H1 (cell line): ENCODE results near the gene RBM46. TPM values are rescaled to one million over a fixed set of nuclear protein-coding genes. Genes with fewer than 3 reads are reported as not detected.

Experiments
- CTCF ChIA-PET: fragments of 300-600 bp; sonication (Branson Sonifier 250); formaldehyde crosslinking; loops from one replicate; lab custom pipeline; 2021; ENCODE audit not compliant: partially characterized antibody; lab: Charles Lee
- POLR2A ChIA-PET: fragments of 300-600 bp; sonication (Branson Sonifier 250); formaldehyde crosslinking; loops from one replicate; lab custom pipeline; 2021; ENCODE audit warnings: inconsistent platforms; ENCODE audit not compliant: partially characterized antibody; lab: Charles Lee
- DNase-seq, 2 experiments: peaks; one replicate each; pipeline versions ENCODE4 v3.0.0 to v3.0.0-alpha.2; 2010 to 2022; ENCODE audit warnings: low spot score in 2 of 2, low read depth in 1 of 2, mixed read lengths in 1 of 2
- FAIRE-seq: peaks from 2 replicates; lab custom pipeline; 2011; peaks lifted over from hg19 to GRCh38; lab: Jason Lieb, UNC
- H2AFZ ChIP-seq: 2 replicates; pipeline ENCODE4 v1.8.1; 2012; ENCODE audit warnings: low read length, inconsistent platforms
- H2AK5ac ChIP-seq: 2 replicates; pipeline ENCODE4 v1.6.1; 2013; ENCODE audit warnings: low read depth, low read length
- H2BK120ac ChIP-seq: replicated peaks from 2 replicates; pipeline ENCODE3; 2013; ENCODE audit warnings: low read depth, low read length, inconsistent platforms
- H2BK12ac ChIP-seq: 2 replicates; pipeline ENCODE4 v1.6.1; 2013; ENCODE audit warnings: low read depth, low read length
- H2BK15ac ChIP-seq: 2 replicates; pipeline ENCODE4 v1.6.1; 2013; ENCODE audit warnings: low read length
- H2BK20ac ChIP-seq: 2 replicates; pipeline ENCODE4 v1.6.1; 2013; ENCODE audit warnings: low read length
- H2BK5ac ChIP-seq: 2 replicates; pipeline ENCODE4 v1.6.1; 2013; ENCODE audit warnings: low read depth, low read length
- H3K14ac ChIP-seq: 2 replicates; pipeline ENCODE4 v1.6.1; 2013; ENCODE audit warnings: inconsistent platforms; ENCODE audit not compliant: insufficient read length
- H3K18ac ChIP-seq: 2 replicates; pipeline ENCODE4 v1.6.1; 2013; ENCODE audit warnings: low read length; ENCODE audit errors: extremely low read depth
- H3K23ac ChIP-seq: 2 replicates; pipeline ENCODE4 v1.6.1; 2013; ENCODE audit warnings: inconsistent platforms; ENCODE audit not compliant: insufficient read length
- H3K23me2 ChIP-seq: 2 replicates; pipeline ENCODE4 v1.6.1; 2013; ENCODE audit warnings: low read depth, low read length
- H3K27ac ChIP-seq: 2 replicates; pipeline ENCODE4 v1.6.1; 2011; ENCODE audit warnings: low read depth, low read length, inconsistent platforms
- H3K27me3 ChIP-seq, 4 experiments: replicated peaks in 1 of 4; 1 replicate in 1 of 4; 2 replicates in 3 of 4; pipeline versions ENCODE4 v1.6.1 to v1.8.1; 2011 to 2013; ENCODE audit warnings: low read length in 3 of 4, mild to moderate bottlenecking in 3 of 4, inconsistent platforms in 2 of 4, mixed read lengths in 2 of 4, moderate library complexity in 1 of 4; ENCODE audit not compliant: control insufficient read depth in 3 of 4, insufficient read depth in 3 of 4; ENCODE audit errors: extremely low read depth in 1 of 4
- H3K36me3 ChIP-seq, 4 experiments: 2 replicates each; pipeline versions ENCODE4 v1.6.1 to v1.8.1; 2011 to 2013; ENCODE audit warnings: mild to moderate bottlenecking in 4 of 4, low read length in 3 of 4, moderate library complexity in 2 of 4, control low read depth in 1 of 4, inconsistent platforms in 1 of 4; ENCODE audit not compliant: insufficient read depth in 4 of 4, control insufficient read depth in 2 of 4
- H3K4ac ChIP-seq: replicated peaks from 2 replicates; pipeline ENCODE3; 2013; ENCODE audit warnings: low read length, low read depth, mixed read lengths, inconsistent platforms; ENCODE audit not compliant: insufficient read length
- H3K4me1 ChIP-seq, 4 experiments: replicated peaks in 1 of 4; 1 replicate in 1 of 4; 2 replicates in 3 of 4; pipeline versions ENCODE4 v1.6.1 to v1.8.1; 2011 to 2013; ENCODE audit warnings: low read length in 3 of 4, inconsistent platforms in 2 of 4, mixed read lengths in 1 of 4; ENCODE audit not compliant: insufficient read depth in 4 of 4, control insufficient read depth in 3 of 4
- H3K4me2 ChIP-seq, 2 experiments: 2 replicates each; pipeline versions ENCODE4 v1.6.1 to v1.8.1; 2011 to 2013; ENCODE audit warnings: low read depth in 2 of 2, low read length in 2 of 2, control low read depth in 1 of 2, inconsistent platforms in 1 of 2, mild to moderate bottlenecking in 1 of 2; ENCODE audit not compliant: insufficient read depth in 1 of 2
- H3K4me3 ChIP-seq, 4 experiments: fragments of 200-600, 300-600 bp in 1 of 4; sonication (generic), shearing (Covaris generic), sonication (Bioruptor Twin) in 1 of 4; 2 replicates each; pipeline versions ENCODE4 v1.5.1 to v1.8.1; 2011 to 2016; ENCODE audit warnings: low read length in 4 of 4, low read depth in 3 of 4, control low read depth in 2 of 4, inconsistent platforms in 2 of 4, mild to moderate bottlenecking in 2 of 4, mixed read lengths in 1 of 4, moderate library complexity in 1 of 4; ENCODE audit not compliant: insufficient read depth in 2 of 4; ENCODE audit errors: extremely low read depth in 1 of 4
- H3K56ac ChIP-seq: replicated peaks from 2 replicates; pipeline ENCODE3; 2013; ENCODE audit warnings: low read depth, mild to moderate bottlenecking, mixed read lengths, low read length, inconsistent platforms; ENCODE audit not compliant: insufficient read length
- H3K79me1 ChIP-seq: 2 replicates; pipeline ENCODE4 v1.6.1; 2013; ENCODE audit warnings: low read depth, low read length, control low read depth
- H3K79me2 ChIP-seq, 2 experiments: 2 replicates each; pipeline versions ENCODE4 v1.6.1 to v1.8.1; 2012 to 2013; ENCODE audit warnings: low read length in 2 of 2, mild to moderate bottlenecking in 2 of 2, inconsistent platforms in 1 of 2; ENCODE audit not compliant: insufficient read depth in 2 of 2, control insufficient read depth in 1 of 2
- H3K9ac ChIP-seq, 4 experiments: replicated peaks in 1 of 4; 1 replicate in 1 of 4; 2 replicates in 3 of 4; pipeline versions ENCODE4 v1.6.1 to v1.8.1; 2011 to 2013; ENCODE audit warnings: low read depth in 3 of 4, low read length in 3 of 4, control low read depth in 2 of 4, mild to moderate bottlenecking in 2 of 4, moderate library complexity in 2 of 4, inconsistent platforms in 1 of 4; ENCODE audit errors: extremely low read depth in 1 of 4
- H3K9me3 ChIP-seq, 2 experiments: 2 replicates each; pipeline versions ENCODE4 v1.6.1 to v1.8.1; 2012 to 2013; ENCODE audit warnings: mild to moderate bottlenecking in 2 of 2, moderate library complexity in 2 of 2, control low read depth in 1 of 2, inconsistent platforms in 1 of 2, low read depth in 1 of 2, low read length in 1 of 2, mixed read lengths in 1 of 2; ENCODE audit not compliant: insufficient read depth in 2 of 2
- H4K20me1 ChIP-seq, 2 experiments: replicated peaks in 1 of 2; 2 replicates each; pipeline versions ENCODE3 to v1.8.1; 2011 to 2013; ENCODE audit warnings: inconsistent platforms in 2 of 2, low read length in 2 of 2, mild to moderate bottlenecking in 1 of 2; ENCODE audit not compliant: insufficient read depth in 2 of 2, control insufficient read depth in 1 of 2
- H4K5ac ChIP-seq: 2 replicates; pipeline ENCODE4 v1.6.1; 2013; ENCODE audit warnings: low read length, low read depth, mixed read lengths, inconsistent platforms; ENCODE audit not compliant: insufficient read length
- H4K8ac ChIP-seq: 2 replicates; pipeline ENCODE4 v1.8.0; 2013; ENCODE audit warnings: mild to moderate bottlenecking, moderate library complexity, low read length, inconsistent platforms; ENCODE audit not compliant: insufficient read depth; ENCODE audit errors: extremely low read depth
- H4K91ac ChIP-seq: replicated peaks from 2 replicates; pipeline ENCODE3; 2013; ENCODE audit warnings: low read length, mixed read lengths, inconsistent platforms; ENCODE audit not compliant: insufficient read length
- CHD2 ChIP-seq: IDR thresholded peaks from 2 replicates; pipeline ENCODE4 v1.6.1; 2012; ENCODE audit warnings: low read length, improper control_type of control experiment
- MAX ChIP-seq: IDR thresholded peaks from 2 replicates; pipeline ENCODE4 v1.6.1; 2012; ENCODE audit warnings: inconsistent platforms
- NANOG ChIP-seq: IDR thresholded peaks from 2 replicates; pipeline ENCODE4 v1.6.1; 2011; ENCODE audit warnings: low read length, low read depth, mild to moderate bottlenecking, inconsistent platforms; ENCODE audit not compliant: insufficient read depth, poor library complexity, severe bottlenecking
- TCF12 ChIP-seq: IDR thresholded peaks from 2 replicates; pipeline ENCODE4 v1.6.1; 2011; ENCODE audit warnings: low read depth, mild to moderate bottlenecking, low read length
- WGBS, 2 experiments: shearing (Covaris generic) in 1 of 2; methylation state at CpG; one replicate each; pipeline versions ENCODE4 v1.1.6 to v1.1.7; 2013 to 2015; ENCODE audit warnings: low lambda C conversion rate in 2 of 2, mixed read lengths in 2 of 2, inconsistent platforms in 1 of 2, low coverage in 1 of 2, missing lambda C conversion rate in 1 of 2; ENCODE audit not compliant: insufficient replicate concordance in 2 of 2, insufficient coverage in 1 of 2, insufficient read length in 1 of 2; ENCODE audit errors: extremely low coverage in 1 of 2, missing lambda C conversion rate in 1 of 2; 5-methylcytosine and 5-hydroxymethylcytosine counted together
- polyA plus RNA-seq, 7 experiments: library from polyadenylated mRNA; depleted of rRNA in 3 of 7; stranded (reverse) in 5 of 7; unstranded in 2 of 7; fragments of >200 nt in 5 of 7; fragments of 200-250 nt in 2 of 7; gene quantifications; 1 replicate in 5 of 7; 2 replicates in 1 of 7; 4 replicates in 1 of 7; pipeline versions ENCODE4 v1.2.1 to v1.2.3, GENCODE V29; 2011 to 2013; ENCODE audit warnings: missing spikeins in 2 of 7, mixed read lengths in 2 of 7
- total RNA-seq: library from RNA; stranded (reverse); fragmentation: NEBNext Ultra II Directional; extraction: Animal tissue kit (Norgen Biotek cat#: 25700); gene quantifications from 2 replicates; pipeline ENCODE4 v1.2.1, GENCODE V29; 2021

RBM46 gene
- total and polyA plus RNA-seq, 2 of the 8 experiments (the other 6 are each of a cell fraction or from before 2014, with no cell fraction given) = 0.12 to 0.54 TPM

- Histone ChIP-seq H2BK120ac (no peak overlapping the region), H2AK5ac (no peak overlapping the region), H3K9me3 (no peaks in the 10 kb centered on the region; a peak in 1 of 4 replicates), H3K27ac (no peak overlapping the region), H3K79me2 (no peaks in the 10 kb centered on the region), H3K23ac (no peak overlapping the region), H2BK15ac (no peak overlapping the region), H4K91ac (no peak overlapping the region), H2BK12ac (no peak overlapping the region), H3K4me2 (no peak overlapping the region; a peak in 1 of 4 replicates), H2BK5ac (no peak overlapping the region), H3K9ac (no peak overlapping the region), H4K5ac (no peak overlapping the region), H3K79me1 (no peaks in the 10 kb centered on the region), H3K36me3 (no peaks in the 10 kb centered on the region), H3K4me1 (peaks cover 0 to 4% (median 2%) of the 10 kb centered on the region in 4 experiments; a peak in 3 of 7 replicates), H3K4me3 (no peak overlapping the region), H3K4ac (no peak overlapping the region), H3K18ac (no peak overlapping the region), H2AFZ (no peak overlapping the region), H3K56ac (no peak overlapping the region), H3K23me2 (no peaks in the 10 kb centered on the region), H4K8ac (no peak overlapping the region), H3K14ac (no peak overlapping the region), H3K27me3 (no peaks in the 10 kb centered on the region), H4K20me1 (no peaks in the 10 kb centered on the region), H2BK20ac (no peak overlapping the region)
- TF ChIP-seq CHD2 = no peak
- TF ChIP-seq TCF12 = peak; percentile 58; the same call in 1 of the 2 replicates
- TF ChIP-seq MAX = no peak
- peak; percentile 81 for TF ChIP-seq NANOG
- ChIA-PET CTCF (interaction anchor here (0.6 to 2.0 kb wide), 3 partner anchors 9 to 18 kb away, joined by 3 to 7 read pairs (median 4); no protein-coding TSS in a partner anchor), POLR2A (no interaction called here)
- FAIRE-seq (no peak), DNase-seq (no peak)
- WGBS, 2 experiments = 68% methylated on average over 3 of the region's 3 CpGs; no CpG with 5 or more reads in 1 of the 2 experiments
Observed at GRCh38 chr4:154836030-154836429, 55.0 kb downstream of the RBM46 start.
